Osteoblast (primary cell): ENCODE data around the gene HECTD3. TPM values are rescaled to one million over a fixed set of nuclear protein-coding genes. Genes with fewer than 3 reads are reported as not detected.

Experiments
- DNase-seq: peaks from one replicate; pipeline ENCODE4 v3.0.0; 2011; ENCODE audit warnings: low spot score, mixed read lengths; ENCODE audit not compliant: insufficient read length; ENCODE audit errors: missing footprints
- H2AFZ ChIP-seq: 2 replicates; pipeline ENCODE4 v1.6.0; 2011; ENCODE audit warnings: mild to moderate bottlenecking, low read length
- H3K27ac ChIP-seq: 2 replicates; pipeline ENCODE4 v1.5.1; 2011; ENCODE audit warnings: mild to moderate bottlenecking, low read depth, low read length, moderate library complexity
- H3K27me3 ChIP-seq: 2 replicates; pipeline ENCODE4 v1.6.0; 2012; ENCODE audit warnings: mild to moderate bottlenecking, control low read depth, inconsistent platforms, low read length, moderate library complexity; ENCODE audit not compliant: insufficient read depth
- H3K36me3 ChIP-seq: 2 replicates; pipeline ENCODE4 v1.5.1; 2011; ENCODE audit warnings: mild to moderate bottlenecking, low read length, control low read depth, moderate library complexity; ENCODE audit not compliant: insufficient read depth
- H3K4me1 ChIP-seq: 2 replicates; pipeline ENCODE4 v1.5.1; 2011; ENCODE audit warnings: mild to moderate bottlenecking, low read length, control low read depth, moderate library complexity; ENCODE audit not compliant: insufficient read depth
- H3K4me2 ChIP-seq: 2 replicates; pipeline ENCODE4 v1.6.0; 2011; ENCODE audit warnings: mild to moderate bottlenecking, low read length; ENCODE audit not compliant: insufficient read depth
- H3K4me3 ChIP-seq: fragments of 200-600 bp; sonication (generic); 3 replicates; pipeline ENCODE4 v1.5.1; 2012; ENCODE audit warnings: mild to moderate bottlenecking, low read length, inconsistent platforms; ENCODE audit not compliant: insufficient read depth
- H3K79me2 ChIP-seq: 2 replicates; pipeline ENCODE4 v1.6.0; 2012; ENCODE audit warnings: mild to moderate bottlenecking, low read length, control low read depth, inconsistent platforms; ENCODE audit not compliant: insufficient read depth
- H3K9me3 ChIP-seq: 2 replicates; pipeline ENCODE4 v1.5.1; 2011; ENCODE audit warnings: low read depth, low read length, control low read depth
- H4K20me1 ChIP-seq: 2 replicates; pipeline ENCODE4 v1.6.0; 2012; ENCODE audit warnings: mild to moderate bottlenecking, low read length, control low read depth; ENCODE audit not compliant: insufficient read depth
- total RNA-seq: library from RNA; depleted of rRNA; stranded (reverse); fragments of >200 nt; gene quantifications from 2 replicates; pipeline ENCODE4 v1.2.3, GENCODE V29; 2012
- TF ChIP-seq, protein P1 (sequence below): IDR thresholded peaks from 2 replicates; pipeline ENCODE4 v1.5.1; 2011; ENCODE audit warnings: mild to moderate bottlenecking, low read depth, low read length, moderate library complexity; ENCODE audit errors: extremely low read depth

The HECTD3 gene
- total RNA-seq, 1 donor, result 26.1 TPM

DNA sequence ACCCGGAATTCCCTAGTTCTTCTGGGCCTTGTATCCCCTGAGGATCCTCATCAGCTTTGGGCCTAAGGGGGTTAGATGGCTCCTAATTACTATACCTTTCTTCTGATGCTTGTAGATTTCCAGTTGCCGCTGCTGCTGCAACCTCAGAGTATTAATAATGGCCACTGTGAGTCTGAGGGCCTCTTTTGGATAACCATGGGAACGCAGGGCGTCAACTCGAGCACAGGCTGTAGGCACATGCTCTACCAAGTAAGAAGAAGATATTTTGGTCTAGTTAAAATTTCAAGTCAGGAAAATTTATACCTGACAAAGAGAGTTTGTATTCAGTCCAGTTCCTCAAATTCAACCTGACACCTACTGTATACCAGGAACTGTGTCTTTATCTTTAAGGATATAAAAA lies 29.2 kb upstream of the HECTD3 start:
- Histone ChIP-seq H3K4me1 (no peaks in the 10 kb centered on the region), H3K36me3 (no peaks in the 10 kb centered on the region), H4K20me1 (no peaks in the 10 kb centered on the region), H3K9me3 (no peaks in the 10 kb centered on the region), H3K4me2 (no peak overlapping the region), H2AFZ (no peak overlapping the region), H3K27ac (no peak overlapping the region), H3K79me2 (no peaks in the 10 kb centered on the region), H3K27me3 (no peaks in the 10 kb centered on the region), H3K4me3 (no peak overlapping the region)
- DNase-seq, result no peak
- TF ChIP-seq, protein P1, sequence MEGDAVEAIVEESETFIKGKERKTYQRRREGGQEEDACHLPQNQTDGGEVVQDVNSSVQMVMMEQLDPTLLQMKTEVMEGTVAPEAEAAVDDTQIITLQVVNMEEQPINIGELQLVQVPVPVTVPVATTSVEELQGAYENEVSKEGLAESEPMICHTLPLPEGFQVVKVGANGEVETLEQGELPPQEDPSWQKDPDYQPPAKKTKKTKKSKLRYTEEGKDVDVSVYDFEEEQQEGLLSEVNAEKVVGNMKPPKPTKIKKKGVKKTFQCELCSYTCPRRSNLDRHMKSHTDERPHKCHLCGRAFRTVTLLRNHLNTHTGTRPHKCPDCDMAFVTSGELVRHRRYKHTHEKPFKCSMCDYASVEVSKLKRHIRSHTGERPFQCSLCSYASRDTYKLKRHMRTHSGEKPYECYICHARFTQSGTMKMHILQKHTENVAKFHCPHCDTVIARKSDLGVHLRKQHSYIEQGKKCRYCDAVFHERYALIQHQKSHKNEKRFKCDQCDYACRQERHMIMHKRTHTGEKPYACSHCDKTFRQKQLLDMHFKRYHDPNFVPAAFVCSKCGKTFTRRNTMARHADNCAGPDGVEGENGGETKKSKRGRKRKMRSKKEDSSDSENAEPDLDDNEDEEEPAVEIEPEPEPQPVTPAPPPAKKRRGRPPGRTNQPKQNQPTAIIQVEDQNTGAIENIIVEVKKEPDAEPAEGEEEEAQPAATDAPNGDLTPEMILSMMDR, result no peak

DNA sequence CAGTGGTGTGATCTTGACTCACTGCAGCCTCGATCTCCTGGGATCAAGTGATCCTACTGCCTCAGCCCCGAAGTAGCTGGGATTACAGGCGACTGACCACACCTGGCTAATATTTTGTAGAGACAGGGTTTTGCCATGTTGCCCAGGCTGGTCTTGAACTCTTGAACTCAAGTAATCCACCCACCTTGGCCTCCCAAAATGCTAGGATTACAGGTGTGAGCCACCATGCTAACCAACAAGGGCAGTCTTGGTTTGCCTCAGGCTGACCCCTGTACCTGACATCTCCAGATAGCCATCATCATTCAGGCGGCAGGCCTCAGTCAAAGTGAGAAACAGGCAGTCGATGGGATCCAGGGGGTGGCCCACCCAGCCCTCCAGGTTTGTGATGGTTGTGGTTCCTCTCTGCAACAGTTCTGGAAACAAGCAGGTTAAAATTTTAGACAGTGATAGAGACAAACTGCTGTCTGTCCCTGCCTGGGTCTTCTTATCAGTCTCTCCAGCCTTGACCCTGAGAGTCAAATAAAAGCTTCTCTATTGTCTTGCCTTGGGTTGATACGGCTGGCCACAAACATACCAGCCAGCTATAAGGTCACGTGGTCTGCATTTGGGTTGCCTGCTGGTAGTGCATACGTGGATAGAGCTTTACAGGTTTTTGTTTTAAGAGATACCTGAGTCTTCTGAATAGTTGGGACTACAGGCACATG lies 27.7 kb upstream of the HECTD3 start:
- no peak overlapping the region for H3K4me3 ChIP-seq
- TF ChIP-seq, protein P1, result no peak
- H3K4me2 ChIP-seq, result no peak overlapping the region
- H3K79me2 ChIP-seq, result no peaks in the 10 kb centered on the region
- H2AFZ ChIP-seq, result no peak overlapping the region
- DNase-seq, result no peak
- H3K4me1 ChIP-seq, result no peaks in the 10 kb centered on the region
- no peak overlapping the region for H3K27ac ChIP-seq
- H4K20me1 ChIP-seq, result no peaks in the 10 kb centered on the region
- no peaks in the 10 kb centered on the region for H3K36me3 ChIP-seq
- no peaks in the 10 kb centered on the region for H3K9me3 ChIP-seq
- no peaks in the 10 kb centered on the region for H3K27me3 ChIP-seq

DNA sequence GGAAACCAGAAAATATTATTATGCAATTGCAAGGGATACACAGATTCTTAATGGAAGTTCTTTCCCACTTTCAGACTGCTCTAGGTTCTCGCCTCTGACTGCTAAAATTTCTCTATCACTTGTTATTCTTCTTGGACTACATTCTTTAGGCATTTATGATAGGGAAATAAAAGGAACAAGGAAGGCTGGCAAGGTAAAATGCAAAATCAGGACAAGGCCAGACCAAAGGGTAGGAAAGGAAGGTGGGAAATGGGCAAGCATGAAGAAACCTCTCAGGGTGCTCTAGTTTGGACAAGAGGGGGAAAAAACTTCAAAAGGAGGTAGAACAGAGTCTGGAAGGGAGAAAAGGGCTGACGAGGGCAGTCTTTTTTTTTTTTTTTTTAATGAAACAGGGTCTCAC lies 27.1 kb upstream of the HECTD3 start:
- TF ChIP-seq, protein P1, result no peak

DNA sequence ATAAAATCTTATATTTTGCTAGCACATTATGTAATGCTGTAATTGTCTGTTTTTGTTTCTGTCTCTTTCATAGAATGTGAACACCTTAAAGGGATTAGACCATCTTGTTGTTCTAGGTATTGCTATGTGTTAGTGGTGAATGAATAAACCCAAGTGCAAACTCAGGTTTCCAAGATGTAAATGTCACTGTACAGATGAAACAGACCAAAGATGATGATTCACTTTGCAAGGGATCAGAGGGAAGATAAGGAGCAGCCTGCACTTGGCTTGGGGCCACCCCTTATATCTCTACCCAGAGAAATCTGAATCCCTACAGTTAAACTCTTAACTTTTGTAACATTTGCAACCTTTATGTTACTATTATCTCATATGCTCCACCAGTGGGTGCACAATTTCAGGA lies 26.3 kb upstream of the HECTD3 start:
- H3K27me3 ChIP-seq, result no peaks in the 10 kb centered on the region
- H2AFZ ChIP-seq, result no peak overlapping the region
- H4K20me1 ChIP-seq, result no peaks in the 10 kb centered on the region
- H3K79me2 ChIP-seq, result no peaks in the 10 kb centered on the region
- no peaks in the 10 kb centered on the region for H3K4me1 ChIP-seq
- no peak overlapping the region for H3K27ac ChIP-seq
- no peak for DNase-seq
- no peak overlapping the region for H3K4me2 ChIP-seq
- no peaks in the 10 kb centered on the region for H3K9me3 ChIP-seq
- no peaks in the 10 kb centered on the region for H3K36me3 ChIP-seq
- TF ChIP-seq, protein P1, result no peak
- no peak overlapping the region for H3K4me3 ChIP-seq

More for the DNA sequence above, 27.1 kb upstream of the HECTD3 start:
- Histone ChIP-seq H3K4me2 (no peak overlapping the region), H3K27ac (no peak overlapping the region), H3K79me2 (no peaks in the 10 kb centered on the region), H3K27me3 (no peaks in the 10 kb centered on the region), H4K20me1 (no peaks in the 10 kb centered on the region), H3K4me3 (no peak overlapping the region), H2AFZ (no peak overlapping the region), H3K36me3 (no peaks in the 10 kb centered on the region), H3K4me1 (no peaks in the 10 kb centered on the region), H3K9me3 (no peaks in the 10 kb centered on the region)
- DNase-seq, result no peak
